Astrocyte of the spinal cord (primary cell): Measurements from ENCODE around the gene RAX2.

ENCODE experiments used
- DNase-seq: peaks from one replicate; pipeline ENCODE4 v3.0.0; 2011; ENCODE audit warnings: low read depth, low spot score
- H3K4me3 ChIP-seq: 2 replicates; pipeline ENCODE4 v1.5.1; 2011; ENCODE audit warnings: low read depth, mild to moderate bottlenecking, low read length, moderate library complexity
- in situ Hi-C: cut with HindIII; loops from 2 replicates; pipeline ENCODE4 v1.10.0; 2017; ENCODE audit warnings: low sequenced_read_pairs
- TF ChIP-seq, protein P1 (sequence below): IDR thresholded peaks from 2 replicates; pipeline ENCODE4 v1.5.1; 2012; ENCODE audit warnings: low read depth, mild to moderate bottlenecking, low read length, inconsistent platforms

The RAX2 gene

DNA sequence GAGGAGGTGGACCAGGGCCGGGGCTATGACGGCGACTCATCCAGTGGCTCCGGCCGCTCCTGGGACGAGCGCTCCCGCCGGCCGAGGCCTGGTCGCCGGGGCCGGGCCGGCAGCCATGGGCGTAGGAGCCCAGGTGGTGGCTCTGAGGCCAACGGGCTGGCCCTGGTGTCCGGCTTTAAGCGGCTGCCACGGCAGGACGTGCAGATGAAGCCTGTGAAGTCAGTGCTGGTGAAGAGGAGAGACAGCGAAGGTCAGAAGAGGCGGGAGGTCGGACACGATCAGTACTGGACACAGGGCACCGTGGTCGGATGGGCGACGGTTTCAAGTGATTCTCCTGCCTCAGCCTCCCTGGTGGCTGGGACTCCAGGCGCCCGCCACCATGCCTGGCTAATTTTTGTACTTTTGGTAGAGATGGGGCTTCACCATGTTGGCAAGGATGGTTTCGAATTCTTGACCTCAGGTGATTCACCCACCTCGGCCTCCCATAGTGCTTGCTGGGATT is 41.5 kb downstream of the RAX2 start:
- TF ChIP-seq, protein P1, sequence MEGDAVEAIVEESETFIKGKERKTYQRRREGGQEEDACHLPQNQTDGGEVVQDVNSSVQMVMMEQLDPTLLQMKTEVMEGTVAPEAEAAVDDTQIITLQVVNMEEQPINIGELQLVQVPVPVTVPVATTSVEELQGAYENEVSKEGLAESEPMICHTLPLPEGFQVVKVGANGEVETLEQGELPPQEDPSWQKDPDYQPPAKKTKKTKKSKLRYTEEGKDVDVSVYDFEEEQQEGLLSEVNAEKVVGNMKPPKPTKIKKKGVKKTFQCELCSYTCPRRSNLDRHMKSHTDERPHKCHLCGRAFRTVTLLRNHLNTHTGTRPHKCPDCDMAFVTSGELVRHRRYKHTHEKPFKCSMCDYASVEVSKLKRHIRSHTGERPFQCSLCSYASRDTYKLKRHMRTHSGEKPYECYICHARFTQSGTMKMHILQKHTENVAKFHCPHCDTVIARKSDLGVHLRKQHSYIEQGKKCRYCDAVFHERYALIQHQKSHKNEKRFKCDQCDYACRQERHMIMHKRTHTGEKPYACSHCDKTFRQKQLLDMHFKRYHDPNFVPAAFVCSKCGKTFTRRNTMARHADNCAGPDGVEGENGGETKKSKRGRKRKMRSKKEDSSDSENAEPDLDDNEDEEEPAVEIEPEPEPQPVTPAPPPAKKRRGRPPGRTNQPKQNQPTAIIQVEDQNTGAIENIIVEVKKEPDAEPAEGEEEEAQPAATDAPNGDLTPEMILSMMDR = no peak
- H3K4me3 ChIP-seq = no peak overlapping the region
- no peak for DNase-seq
- in situ Hi-C loops = no loop called here

DNA sequence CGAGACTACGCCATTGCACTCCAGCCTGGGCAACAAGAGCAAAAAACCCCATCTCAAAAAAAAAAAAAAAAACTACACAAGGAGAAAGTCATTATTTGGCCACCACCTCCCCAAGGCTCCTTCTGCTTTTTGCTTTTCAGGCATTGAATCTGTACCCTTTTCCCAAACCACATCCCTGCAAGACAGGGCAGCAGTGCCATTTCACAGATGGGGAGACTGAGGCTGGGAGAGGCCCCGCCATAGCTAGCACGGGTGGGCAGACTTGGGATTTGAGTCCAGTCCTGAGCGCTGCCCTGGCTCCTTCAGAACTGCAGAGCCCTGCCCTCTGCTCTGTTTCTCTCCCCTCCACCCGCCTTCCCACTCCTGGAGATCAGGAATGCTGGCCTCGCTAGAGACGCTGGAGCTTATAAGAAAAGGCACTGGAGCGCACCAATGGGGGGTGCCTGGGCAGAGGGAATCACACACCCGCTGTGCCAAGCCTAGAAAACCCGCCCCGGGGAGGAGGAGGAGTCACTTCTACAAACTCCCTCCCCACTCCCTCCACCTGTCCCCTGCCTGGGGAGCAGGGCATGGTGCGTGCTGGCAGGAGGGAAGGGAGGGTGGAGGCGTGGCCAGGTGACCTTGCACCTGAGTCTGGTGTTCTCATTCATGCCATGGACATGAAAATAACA is 46.3 kb downstream of the RAX2 start:
- in situ Hi-C loops = no loop called here
- H3K4me3 ChIP-seq = no peak overlapping the region
- DNase-seq = no peak
- TF ChIP-seq, protein P1 = no peak

GRCh38 chr19:3725121-3725520 is 46.9 kb downstream of the RAX2 start:
- in situ Hi-C loops = no loop called here
- no peak overlapping the region for H3K4me3 ChIP-seq
- TF ChIP-seq, protein P1 = no peak
- DNase-seq = no peak

GRCh38 chr19:3723883-3724282 is 48.1 kb downstream of the RAX2 start:
- TF ChIP-seq, protein P1 = no peak
- in situ Hi-C loops = no loop called here
- H3K4me3 ChIP-seq = no peak overlapping the region
- no peak for DNase-seq

- no peak for DNase-seq
- TF ChIP-seq, protein P1 = no peak
- H3K4me3 ChIP-seq = no peak overlapping the region
- in situ Hi-C loops = no loop called here
Measured at GRCh38 chr19:3723110-3723488, 48.9 kb downstream of the RAX2 start.

- in situ Hi-C loops = no loop called here
Measured at GRCh38 chr19:3722443-3723109, 49.5 kb downstream of the RAX2 start.

More at GRCh38 chr19:3722443-3723109, 49.5 kb downstream of the RAX2 start:
- DNase-seq = no peak
- no peak overlapping the region for H3K4me3 ChIP-seq
- TF ChIP-seq, protein P1 = no peak
